HG03159 (cell line): ENCODE measurements around the gene MMP23B.

Experiments
- ATAC-seq: cut with Tn5 transposase; IDR thresholded peaks from one replicate; pipeline ENCODE4 v1.9.1; 2021; ENCODE audit warnings: mild to moderate bottlenecking, moderate library complexity; ENCODE audit not compliant: unreplicated experiment

Gene MMP23B

DNA sequence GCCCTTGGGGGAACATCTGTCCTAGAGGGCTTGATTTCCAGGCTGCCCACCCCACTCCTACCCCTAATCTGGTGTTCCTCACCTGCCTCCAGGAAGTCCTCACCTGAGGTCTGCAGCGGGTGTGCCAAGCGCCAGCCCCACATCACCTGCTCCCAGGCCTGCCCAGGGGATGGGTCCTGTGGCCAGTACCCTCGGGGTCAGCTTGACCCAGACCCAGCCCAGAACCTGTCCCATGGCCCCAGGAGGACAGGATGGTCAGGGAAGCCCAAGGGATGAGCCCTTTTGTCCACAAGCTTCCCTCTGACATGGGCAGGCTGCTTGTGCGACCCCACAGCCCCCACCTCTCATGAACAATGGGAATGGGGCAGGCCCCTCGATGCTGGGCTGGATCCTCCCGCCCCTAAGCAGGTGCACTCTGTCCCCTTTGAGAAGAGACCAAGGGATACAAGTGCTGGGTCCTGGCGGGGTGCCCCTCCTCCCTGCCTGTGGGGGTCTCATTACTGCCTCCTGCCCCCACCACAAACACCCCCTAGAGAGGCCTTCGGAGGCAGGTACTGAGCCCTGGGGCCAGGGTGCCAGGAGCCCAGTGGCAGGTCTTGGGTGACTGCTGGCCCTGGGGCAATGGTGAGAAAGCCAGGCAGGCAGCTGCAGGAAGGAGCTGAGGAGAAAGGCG is 13.4 kb upstream of the MMP23B start:
- no peak for ATAC-seq

DNA sequence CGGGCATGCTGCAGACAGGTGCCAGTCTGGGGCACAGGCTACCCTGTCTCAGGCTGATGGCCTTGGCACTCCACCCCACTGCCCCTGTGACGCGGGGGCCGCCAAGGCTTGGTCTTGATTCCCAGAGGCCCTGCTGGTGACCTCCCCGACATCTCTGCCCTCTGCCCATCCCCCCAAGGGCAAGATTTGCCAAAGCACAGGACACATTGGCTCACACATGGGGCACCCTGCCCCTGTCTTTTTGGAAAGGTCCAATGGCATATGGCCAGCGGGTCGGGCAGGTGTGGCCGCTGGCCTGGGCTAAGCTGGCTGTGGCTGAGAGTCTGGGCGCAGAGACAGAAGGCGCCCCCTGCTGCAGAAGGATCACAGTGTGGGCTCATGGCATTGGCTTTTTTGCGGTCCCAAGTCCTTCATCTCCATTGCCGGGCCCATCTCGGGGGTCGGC is 12.0 kb upstream of the MMP23B start:
- ATAC-seq = no peak

DNA sequence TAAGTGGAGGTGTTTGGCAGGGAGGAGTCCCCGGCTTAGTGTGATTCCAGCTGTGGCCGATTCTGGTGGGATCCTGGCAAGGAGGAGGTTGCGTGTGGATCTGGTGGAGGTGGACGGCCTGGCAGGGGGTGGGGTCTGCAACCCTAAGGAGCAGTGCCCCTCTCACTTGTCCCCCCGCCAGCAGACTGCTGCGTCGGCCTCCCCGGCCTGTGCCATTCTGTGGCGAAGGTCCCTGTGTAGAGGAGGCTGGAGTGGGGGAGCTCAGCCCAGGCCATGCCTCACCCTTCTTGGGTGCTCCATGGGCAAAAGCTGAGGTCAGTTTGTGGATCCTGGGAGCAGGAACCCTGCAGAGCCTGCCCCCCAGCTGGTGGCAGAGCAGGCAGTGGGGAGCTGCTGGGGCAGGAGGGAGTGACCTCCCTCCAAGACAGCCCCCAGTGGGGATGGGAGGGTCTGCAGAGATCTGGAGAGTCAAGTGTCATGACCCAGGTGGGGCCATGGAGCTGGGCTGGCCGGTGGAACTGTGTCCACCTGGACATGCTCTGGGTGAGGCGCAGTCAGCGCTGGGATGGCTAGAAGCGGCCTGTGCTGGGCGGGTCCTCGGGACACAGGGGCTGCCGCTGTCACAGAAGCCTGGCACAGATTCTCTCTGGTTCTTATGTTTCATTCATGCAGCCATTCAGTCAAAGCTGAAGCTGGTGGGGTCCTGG is 11.4 kb upstream of the MMP23B start:
- ATAC-seq = no peak

DNA sequence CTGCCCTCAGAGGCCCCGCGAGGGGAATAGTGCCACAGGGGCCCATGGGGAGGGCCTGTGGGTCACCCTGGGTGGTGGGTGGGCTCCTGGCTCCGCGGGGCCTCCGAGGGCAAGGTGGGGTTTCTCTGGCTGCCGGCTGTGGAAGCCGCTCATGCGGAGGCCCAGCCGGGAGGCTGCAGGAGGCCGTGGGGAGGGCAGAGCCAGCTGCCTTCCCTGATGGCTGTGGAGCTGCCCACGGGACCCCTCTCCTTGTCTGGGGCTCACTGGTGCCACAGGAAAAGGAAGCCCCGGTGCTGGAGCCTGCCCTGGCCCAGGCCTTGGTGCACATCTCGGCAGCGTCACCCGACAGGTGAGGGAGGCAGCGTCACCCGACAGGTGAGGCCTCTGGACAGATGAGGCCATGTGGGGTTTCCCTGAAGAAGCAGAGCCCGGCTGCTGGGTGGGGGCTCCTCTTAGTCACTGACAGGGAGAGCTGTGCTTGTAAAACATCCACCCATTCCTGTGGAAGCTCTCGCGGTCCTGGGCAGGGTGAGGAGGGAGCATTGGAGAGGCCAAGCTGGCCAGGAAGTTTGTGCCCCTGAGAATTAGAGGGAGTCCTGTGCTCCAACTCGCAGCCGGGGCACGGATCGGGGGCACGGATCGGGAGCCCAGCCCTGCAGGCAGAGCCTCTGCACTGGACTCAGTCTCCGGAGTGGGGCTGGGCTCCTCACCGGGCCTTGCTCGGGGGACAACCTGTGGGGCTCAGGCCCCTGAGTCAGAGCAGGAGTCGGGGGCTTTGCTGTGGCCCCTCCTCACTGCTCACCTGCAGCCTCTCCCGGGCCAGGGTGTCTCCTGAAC is 10.6 kb upstream of the MMP23B start:
- ATAC-seq = no peak

DNA sequence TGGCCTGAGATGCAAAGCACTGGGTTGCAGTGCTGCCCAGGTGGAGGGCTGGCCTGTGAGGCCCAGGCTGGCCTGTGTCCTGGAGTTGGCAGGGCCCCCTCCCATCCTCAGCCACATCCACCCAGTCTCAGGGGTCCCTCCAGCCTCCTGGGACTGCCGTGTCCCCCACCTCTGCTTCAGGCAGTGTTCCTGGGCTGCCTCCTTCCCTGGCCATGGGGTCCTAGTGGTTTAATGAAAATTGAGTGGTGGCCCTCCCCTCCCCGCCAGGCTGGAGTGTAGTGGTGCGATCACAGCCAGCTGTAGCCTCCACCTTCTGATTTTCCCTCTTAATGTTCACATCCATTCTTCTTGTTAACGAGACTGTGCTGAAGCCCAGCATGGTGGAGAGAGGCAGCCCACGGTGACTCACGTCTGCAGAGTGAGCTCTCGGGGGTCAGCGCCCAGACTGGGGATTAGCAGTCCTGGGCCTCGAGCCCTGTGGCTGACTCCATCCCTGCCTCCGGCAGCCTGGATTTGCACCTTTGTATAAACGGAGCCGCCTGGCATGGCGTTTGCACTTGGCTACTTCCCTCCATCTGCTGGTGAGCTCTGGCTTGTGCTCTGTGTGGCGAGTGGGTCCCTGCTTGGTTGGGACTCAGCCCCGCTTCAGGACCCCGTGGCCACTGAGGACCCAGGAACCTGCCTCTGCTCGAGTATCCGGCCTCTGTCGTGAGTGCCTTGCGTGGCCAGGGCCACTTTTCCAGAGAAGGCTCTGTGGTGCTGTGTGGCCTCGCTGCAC is 9.8 kb upstream of the MMP23B start:
- no peak for ATAC-seq

DNA sequence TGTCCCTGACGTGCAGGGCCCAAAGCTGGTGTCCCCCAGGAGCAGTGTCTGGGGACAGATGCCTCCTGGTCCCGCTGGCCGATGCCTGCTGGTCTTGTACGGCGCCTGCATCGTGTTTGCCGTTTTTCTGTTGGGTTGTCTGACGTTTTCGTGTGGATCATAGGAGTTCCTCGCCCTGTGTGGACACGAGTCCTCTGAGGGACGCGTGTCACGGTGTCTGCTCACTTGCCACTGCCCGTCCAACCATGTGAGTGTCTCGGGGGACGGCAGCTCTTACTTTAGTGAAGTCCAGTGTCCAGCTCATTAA is 9.2 kb upstream of the MMP23B start:
- ATAC-seq = no peak

DNA sequence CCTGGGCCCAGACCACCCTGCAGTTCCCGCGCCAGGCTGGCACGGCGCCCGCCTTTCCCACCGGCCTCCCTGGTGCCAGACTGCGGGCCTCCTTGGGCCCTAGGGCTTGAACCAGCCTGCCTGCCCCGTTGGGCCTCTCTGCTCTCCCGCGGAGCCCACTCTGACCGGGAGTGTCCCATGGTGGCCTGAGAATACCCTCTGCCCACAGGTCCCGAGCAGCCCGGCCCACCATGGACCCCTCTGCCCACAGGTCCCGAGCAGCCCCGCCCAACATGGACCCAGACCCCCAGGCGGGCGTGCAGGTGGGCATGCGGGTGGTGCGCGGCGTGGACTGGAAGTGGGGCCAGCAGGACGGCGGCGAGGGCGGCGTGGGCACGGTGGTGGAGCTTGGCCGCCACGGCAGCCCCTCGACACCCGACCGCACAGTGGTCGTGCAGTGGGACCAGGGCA is 8.8 kb upstream of the MMP23B start:
- no peak for ATAC-seq

DNA sequence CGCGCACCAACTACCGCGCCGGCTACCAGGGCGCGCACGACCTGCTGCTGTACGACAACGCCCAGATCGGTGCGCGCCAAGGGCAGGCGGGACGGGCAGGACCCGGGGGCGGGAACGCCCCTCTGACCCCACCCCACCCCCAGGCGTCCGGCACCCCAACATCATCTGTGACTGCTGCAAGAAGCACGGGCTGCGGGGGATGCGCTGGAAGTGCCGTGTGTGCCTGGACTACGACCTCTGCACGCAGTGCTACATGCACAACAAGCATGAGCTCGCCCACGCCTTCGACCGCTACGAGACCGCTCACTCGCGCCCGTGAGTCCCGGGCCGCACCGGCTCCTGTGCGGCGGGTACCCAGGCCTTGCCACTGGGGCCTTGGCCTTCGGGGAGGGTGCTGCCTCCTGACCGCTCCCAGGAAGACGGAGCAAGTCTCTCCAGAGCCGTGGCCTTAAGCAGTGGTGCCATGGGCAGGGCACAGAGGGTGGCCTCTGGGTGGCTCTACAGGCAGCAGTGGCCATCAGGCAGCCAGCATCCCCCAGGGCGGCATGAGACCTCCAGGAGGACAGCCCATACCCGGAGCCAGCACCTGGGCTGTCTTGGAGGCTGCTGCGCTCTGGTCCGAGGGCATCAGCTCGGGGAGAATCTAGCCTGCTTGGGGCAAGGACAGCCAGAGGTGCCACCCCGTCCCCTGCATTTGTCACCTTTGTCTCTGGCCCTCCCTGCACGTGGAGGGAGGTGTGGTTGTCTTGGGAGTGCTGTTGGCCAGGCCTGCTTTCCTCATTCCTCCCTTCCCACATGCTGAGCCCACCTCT is 8.1 kb upstream of the MMP23B start:
- ATAC-seq = no peak

DNA sequence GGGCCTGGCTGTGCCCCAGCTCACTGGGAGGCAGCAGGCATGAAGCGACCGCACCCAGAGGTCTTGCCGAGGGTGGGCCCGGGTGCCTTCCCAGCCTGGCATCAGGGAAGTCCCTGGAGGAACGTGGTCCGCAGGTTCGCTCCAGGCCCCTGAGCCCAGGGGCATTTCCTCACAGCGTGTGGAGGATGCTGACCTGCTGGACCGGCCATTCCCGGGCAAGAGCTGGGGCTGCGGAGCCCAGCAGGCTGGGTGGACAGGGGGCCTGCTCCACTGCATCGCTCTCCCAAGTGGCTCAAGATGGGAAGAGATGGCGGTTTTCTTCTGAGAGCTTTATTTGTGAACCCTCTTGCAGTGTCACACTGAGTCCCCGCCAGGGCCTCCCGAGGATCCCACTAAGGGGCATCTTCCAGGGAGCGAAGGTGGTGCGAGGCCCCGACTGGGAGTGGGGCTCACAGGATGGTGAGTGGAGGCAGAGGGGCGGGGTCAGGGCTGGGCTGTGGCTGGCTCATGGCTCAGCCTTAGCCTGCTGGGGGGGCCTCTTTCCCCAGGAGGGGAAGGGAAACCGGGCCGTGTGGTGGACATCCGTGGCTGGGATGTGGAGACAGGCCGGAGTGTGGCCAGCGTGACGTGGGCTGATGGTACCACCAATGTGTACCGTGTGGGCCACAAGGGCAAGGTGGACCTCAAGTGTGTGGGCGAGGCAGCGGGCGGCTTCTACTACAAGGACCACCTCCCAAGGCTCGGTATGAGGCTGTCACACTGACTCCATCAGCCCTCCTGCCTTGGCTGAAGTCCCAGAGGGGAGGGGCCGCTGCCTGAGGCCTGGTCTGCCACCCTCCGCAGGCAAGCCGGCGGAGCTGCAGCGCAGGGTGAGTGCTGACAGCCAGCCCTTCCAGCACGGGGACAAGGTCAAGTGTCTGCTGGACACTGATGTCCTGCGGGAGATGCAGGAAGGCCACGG is 7.2 kb upstream of the MMP23B start:
- no peak for ATAC-seq

DNA sequence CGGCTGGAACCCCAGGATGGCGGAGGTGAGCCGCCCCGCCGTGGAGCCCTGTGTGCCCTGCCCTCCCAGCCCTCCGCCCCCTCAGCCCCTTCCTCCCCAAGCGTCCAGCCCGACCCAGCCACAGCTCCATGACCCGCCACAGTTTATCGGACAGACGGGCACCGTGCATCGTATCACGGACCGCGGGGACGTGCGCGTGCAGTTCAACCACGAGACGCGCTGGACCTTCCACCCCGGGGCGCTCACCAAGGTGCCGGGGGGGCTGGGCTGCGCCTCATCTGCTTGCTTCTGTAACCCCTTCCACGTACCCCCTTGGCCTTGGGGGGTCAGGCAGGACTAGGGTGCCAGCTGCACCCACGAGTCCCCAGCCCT is 6.6 kb upstream of the MMP23B start:
- ATAC-seq = no peak

DNA sequence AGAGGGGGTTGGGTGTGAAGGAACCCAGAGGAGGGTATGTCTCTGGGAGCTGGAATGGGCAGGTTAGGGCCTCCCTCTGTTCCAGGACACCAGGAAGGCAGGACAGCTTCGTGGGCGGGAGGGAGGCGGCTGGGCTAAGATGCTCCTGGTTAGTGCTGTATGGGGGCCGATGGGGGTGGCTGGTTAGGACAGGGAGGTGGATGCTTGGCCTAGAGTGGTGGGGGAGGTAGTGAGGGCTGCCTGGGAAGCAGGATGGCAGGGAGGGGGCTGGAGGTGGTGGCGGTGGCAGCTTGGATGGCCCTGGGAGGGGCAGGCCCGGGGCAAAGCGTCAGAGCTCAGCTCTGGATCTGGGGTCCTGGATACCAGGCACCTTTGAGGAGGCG is 6.2 kb upstream of the MMP23B start:
- ATAC-seq = no peak

DNA sequence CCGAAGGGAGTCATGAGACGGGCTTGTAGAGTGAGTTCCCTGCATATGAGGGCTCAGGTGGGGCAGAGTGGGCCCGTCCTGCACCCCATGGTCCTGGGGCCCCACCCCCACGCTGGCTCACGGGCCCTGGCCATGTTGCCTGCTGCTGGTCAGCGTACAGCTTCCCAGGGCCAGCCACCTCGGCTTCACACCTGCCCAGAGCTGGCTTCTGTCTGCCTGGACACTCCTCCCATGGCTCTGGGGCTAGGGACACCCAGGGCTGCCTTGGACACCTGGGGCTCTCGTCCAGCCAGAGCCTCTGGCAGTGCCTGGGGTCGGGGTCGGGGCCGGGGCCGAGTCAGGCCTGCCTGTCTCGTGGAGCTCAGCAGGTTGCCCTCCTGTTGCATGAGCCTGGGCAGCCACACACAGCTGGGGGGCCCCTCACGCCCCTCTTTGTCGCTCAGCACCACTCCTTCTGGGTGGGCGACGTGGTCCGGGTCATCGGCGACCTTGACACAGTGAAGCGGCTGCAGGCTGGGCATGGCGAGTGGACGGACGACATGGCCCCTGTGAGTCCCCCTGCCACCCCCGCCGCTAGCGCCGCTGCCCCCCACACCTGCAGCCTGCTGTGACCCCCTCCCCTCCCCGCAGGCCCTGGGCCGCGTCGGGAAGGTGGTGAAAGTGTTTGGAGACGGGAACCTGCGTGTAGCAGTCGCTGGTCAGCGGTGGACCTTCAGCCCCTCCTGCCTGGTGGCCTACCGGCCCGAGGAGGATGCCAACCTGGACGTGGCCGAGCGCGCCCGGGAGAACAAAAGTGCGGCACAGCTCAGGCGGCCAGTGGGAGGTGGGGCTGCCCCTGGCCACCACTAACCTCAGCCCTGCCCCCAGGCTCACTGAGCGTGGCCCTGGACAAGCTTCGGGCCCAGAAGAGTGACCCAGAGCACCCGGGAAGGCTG is 5.5 kb upstream of the MMP23B start:
- ATAC-seq = no peak

DNA sequence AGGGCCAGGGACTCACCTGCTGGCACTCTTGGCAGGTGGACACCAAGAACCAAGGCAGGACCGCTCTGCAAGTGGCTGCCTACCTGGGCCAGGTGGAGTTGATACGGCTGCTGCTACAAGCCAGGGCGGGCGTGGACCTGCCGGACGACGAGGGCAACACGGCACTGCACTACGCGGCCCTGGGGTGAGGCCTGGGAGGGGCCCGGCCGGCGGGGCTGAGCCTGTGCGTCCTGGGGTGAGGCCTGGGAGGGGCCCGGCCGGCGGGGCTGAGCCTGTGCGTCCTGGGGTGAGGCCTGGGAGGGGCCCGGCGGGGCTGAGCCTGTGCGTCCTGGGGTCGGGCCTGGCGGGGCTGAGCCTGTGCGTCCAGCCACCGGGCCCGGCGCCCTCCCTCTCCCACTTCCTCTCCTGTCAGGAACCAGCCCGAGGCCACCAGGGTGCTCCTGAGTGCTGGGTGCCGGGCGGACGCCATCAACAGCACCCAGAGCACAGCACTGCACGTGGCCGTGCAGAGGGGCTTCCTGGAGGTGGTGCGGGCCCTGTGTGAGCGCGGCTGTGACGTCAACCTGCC is 4.6 kb upstream of the MMP23B start:
- no peak for ATAC-seq

DNA sequence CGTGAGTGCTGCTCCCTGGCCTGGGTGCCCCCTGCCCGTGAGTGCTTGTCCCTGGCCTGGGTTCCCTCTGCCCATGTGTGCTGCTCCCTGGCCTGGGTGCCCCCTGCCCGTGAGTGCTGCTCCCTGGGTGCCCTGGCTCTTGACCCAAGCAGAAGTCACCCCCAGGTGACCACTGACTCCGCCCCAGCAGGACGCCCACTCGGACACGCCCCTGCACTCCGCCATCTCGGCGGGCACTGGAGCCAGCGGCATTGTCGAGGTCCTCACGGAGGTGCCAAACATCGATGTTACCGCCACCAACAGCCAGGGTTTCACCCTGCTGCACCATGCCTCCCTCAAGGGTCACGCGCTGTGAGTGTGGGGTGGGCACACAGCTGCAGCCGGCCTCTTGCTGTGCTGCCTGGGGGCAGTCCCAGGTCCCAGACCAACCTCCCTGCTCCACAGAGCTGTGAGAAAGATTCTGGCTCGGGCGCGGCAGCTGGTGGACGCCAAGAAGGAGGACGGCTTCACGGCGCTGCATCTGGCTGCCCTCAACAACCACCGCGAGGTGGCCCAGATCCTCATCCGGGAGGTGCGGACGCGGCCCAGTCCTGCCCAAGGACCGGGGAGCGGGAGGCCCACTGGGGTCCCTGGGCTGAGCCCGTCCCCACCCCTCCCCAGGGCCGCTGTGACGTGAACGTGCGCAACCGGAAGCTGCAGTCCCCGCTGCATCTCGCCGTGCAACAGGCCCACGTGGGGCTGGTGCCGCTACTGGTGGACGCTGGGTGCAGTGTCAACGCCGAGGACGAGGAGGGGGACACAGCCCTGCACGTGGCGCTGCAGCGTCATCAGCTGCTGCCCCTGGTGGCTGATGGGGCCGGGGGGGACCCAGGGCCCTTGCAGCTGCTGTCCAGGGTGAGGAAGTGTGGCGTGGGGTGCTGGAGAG is 3.9 kb upstream of the MMP23B start:
- ATAC-seq = no peak

DNA sequence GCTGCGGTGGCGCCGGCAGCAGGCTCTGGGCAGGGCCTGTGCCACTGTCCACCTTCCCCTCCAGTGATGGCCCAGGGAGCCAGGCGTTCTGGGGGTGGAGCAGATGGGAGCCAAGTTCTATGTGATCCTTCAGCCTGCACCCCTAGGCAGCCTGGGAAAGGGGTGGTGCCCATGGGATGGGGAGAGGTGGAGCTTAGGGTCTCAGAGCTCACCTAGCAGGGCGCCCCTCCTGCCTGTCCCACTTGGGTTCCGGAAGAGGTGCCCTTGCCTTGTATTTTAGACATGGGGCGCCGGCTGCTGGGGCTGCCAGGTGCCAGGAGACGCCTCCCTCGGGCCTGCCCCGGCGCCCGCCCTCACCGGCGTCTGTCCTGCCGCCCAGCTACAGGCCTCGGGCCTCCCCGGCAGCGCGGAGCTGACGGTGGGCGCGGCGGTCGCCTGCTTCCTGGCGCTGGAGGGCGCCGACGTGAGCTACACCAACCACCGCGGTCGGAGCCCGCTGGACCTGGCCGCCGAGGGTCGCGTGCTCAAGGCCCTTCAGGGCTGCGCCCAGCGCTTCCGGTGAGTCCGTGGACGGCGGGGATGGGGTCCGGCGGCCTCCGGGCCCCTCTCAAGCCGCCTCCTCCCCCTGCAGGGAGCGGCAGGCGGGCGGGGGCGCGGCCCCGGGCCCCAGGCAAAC is 3.1 kb upstream of the MMP23B start:
- ATAC-seq = no peak
